OCI-LY3 (cell line): Measurements from ENCODE around the gene HIVEP2.

Experiments used
- H2AFZ ChIP-seq: fragments of 200-600, 300-600 bp; shearing (Covaris generic); 2 replicates; pipeline ENCODE4 v1.6.0; 2014; ENCODE audit warnings: antibody characterized with exemption, low read depth, low read length
- H3K27ac ChIP-seq: fragments of 200-600, 300-600 bp; sonication (generic); 2 replicates; pipeline ENCODE4 v1.5.1; 2014; ENCODE audit warnings: mild to moderate bottlenecking, low read length, moderate library complexity, mixed read lengths
- H3K27me3 ChIP-seq: fragments of 200-600, 300-600 bp; sonication (generic); 2 replicates; pipeline ENCODE4 v1.6.1; 2014; ENCODE audit warnings: low read depth, low read length, mixed read lengths
- H3K36me3 ChIP-seq: fragments of 200-600, 300-600 bp; sonication (generic); replicated peaks from 2 replicates; pipeline ENCODE3; 2014; ENCODE audit warnings: low read depth, low read length, mixed read lengths
- H3K4me1 ChIP-seq: fragments of 300-600, 200-600 bp; sonication (generic); 2 replicates; pipeline ENCODE4 v1.6.1; 2014; ENCODE audit warnings: low read length, mixed read lengths
- H3K4me2 ChIP-seq: fragments of 200-600, 300-600 bp; sonication (generic); 2 replicates; pipeline ENCODE4 v1.6.1; 2014; ENCODE audit warnings: low read length, mixed read lengths
- H3K4me3 ChIP-seq: fragments of 300-600, 200-600 bp; sonication (generic); 2 replicates; pipeline ENCODE4 v1.5.1; 2014; ENCODE audit warnings: antibody characterized with exemption, mild to moderate bottlenecking, low read length, moderate library complexity
- H3K79me2 ChIP-seq: fragments of 300-600, 200-600 bp; shearing (Covaris generic); 2 replicates; pipeline ENCODE4 v1.6.1; 2014; ENCODE audit warnings: mild to moderate bottlenecking, low read length, mixed read lengths
- H3K9ac ChIP-seq: fragments of 300-600, 200-600 bp; shearing (Covaris generic); 2 replicates; pipeline ENCODE4 v1.6.0; 2014; ENCODE audit warnings: mild to moderate bottlenecking, low read length, moderate library complexity
- H3K9me3 ChIP-seq: fragments of 200-600, 300-600 bp; shearing (Covaris generic); 2 replicates; pipeline ENCODE4 v1.6.1; 2014; ENCODE audit warnings: low read length, mixed read lengths; ENCODE audit not compliant: insufficient read depth
- H4K20me1 ChIP-seq: fragments of 200-600, 300-600 bp; sonication (generic); 2 replicates; pipeline ENCODE4 v1.6.1; 2016; ENCODE audit warnings: low read length, mixed read lengths; ENCODE audit not compliant: insufficient read depth
- CTCF ChIP-seq: fragments of 200-600, 300-600 bp; sonication (generic); IDR thresholded peaks from 2 replicates; pipeline ENCODE4 v1.5.1; 2014; ENCODE audit warnings: antibody characterized with exemption, low read length, low read depth
- EZH2phosphoT487 ChIP-seq: fragments of 200-600 bp; shearing (Covaris generic); IDR thresholded peaks from 2 replicates; pipeline ENCODE4 v1.6.1; 2018; ENCODE audit warnings: antibody characterized with exemption, mixed run types, low read depth

The HIVEP2 gene

GRCh38 chr6:142820338-142821051, 124.5 kb downstream of the HIVEP2 start:
- H3K27me3 ChIP-seq: no peaks in the 10 kb centered on the region
- H3K79me2 ChIP-seq: peaks cover 20% of the 10 kb centered on the region
- no peaks in the 10 kb centered on the region for H3K9me3 ChIP-seq
- H3K4me1 ChIP-seq: peaks cover 46% of the 10 kb centered on the region
- H4K20me1 ChIP-seq: peaks cover 18% of the 10 kb centered on the region
- peak overlapping the region; percentile 93 for H3K4me2 ChIP-seq
- H3K27ac ChIP-seq: peak overlapping the region; percentile 43; the same call in 1 of the 2 replicates
- TF ChIP-seq CTCF: no peak
- no peak for TF ChIP-seq EZH2phosphoT487
- H3K4me3 ChIP-seq: peak overlapping the region; percentile 76
- peak overlapping the region; percentile 36 for H3K9ac ChIP-seq
- H2AFZ ChIP-seq: no peak overlapping the region
- H3K36me3 ChIP-seq: peaks cover 6% of the 10 kb centered on the region

GRCh38 chr6:142819603-142820337, 125.2 kb downstream of the HIVEP2 start:
- no peak for TF ChIP-seq EZH2phosphoT487
- TF ChIP-seq CTCF: no peak
- Histone ChIP-seq H4K20me1 (peaks cover 18% of the 10 kb centered on the region), H3K9me3 (no peaks in the 10 kb centered on the region), H3K79me2 (peaks cover 20% of the 10 kb centered on the region), H2AFZ (no peak overlapping the region), H3K27ac (peak overlapping the region; percentile 43), H3K27me3 (no peaks in the 10 kb centered on the region), H3K36me3 (peaks cover 6% of the 10 kb centered on the region), H3K4me3 (peak overlapping the region; percentile 76), H3K4me1 (peaks cover 46% of the 10 kb centered on the region), H3K4me2 (peak overlapping the region; percentile 93), H3K9ac (peak overlapping the region; percentile 36)

- Histone ChIP-seq H3K27me3 (no peaks in the 10 kb centered on the region), H3K27ac (no peak overlapping the region), H3K4me1 (peaks cover 29% of the 10 kb centered on the region), H4K20me1 (peaks cover 5% of the 10 kb centered on the region; the same call in 1 of the 2 replicates), H3K36me3 (no peaks in the 10 kb centered on the region), H2AFZ (no peak overlapping the region), H3K9me3 (no peaks in the 10 kb centered on the region), H3K9ac (no peak overlapping the region), H3K79me2 (peaks cover 4% of the 10 kb centered on the region; the same call in 1 of the 2 replicates), H3K4me2 (no peak overlapping the region), H3K4me3 (no peak overlapping the region)
- TF ChIP-seq CTCF (no peak), EZH2phosphoT487 (no peak)
Measured at GRCh38 chr6:142816486-142816885, 128.5 kb downstream of the HIVEP2 start.

- no peaks in the 10 kb centered on the region for H3K27me3 ChIP-seq
- no peak overlapping the region for H2AFZ ChIP-seq
- peaks cover 29% of the 10 kb centered on the region for H3K4me1 ChIP-seq
- H3K27ac ChIP-seq: no peak overlapping the region
- no peak overlapping the region for H3K4me2 ChIP-seq
- no peak overlapping the region for H3K9ac ChIP-seq
- peaks cover 4% of the 10 kb centered on the region; the same call in 1 of the 2 replicates for H4K20me1 ChIP-seq
- H3K4me3 ChIP-seq: no peak overlapping the region
- no peaks in the 10 kb centered on the region for H3K9me3 ChIP-seq
- TF ChIP-seq EZH2phosphoT487: no peak
- TF ChIP-seq CTCF: no peak
- no peaks in the 10 kb centered on the region for H3K36me3 ChIP-seq
- no peaks in the 10 kb centered on the region; the same call in 1 of the 2 replicates for H3K79me2 ChIP-seq
Measured at GRCh38 chr6:142816031-142816430, 128.9 kb downstream of the HIVEP2 start.
